HepG2 (cell line): ENCODE results near the gene EXOC6B. TPM values are rescaled to one million over a fixed set of nuclear protein-coding genes. Genes with fewer than 3 reads are reported as not detected.

ENCODE experiments used
- BCL6 ChIP-seq: IDR thresholded peaks from 2 replicates; pipeline ENCODE4 v1.6.1; 2016; ENCODE audit warnings: missing genetic modification reagents, missing compliant biosample characterization
- ERF ChIP-seq: IDR thresholded peaks from 2 replicates; pipeline ENCODE4 v1.6.1; 2018; ENCODE audit warnings: missing biosample characterization, missing genetic modification reagents
- HNF4A ChIP-seq: sonication (generic); formaldehyde crosslinking; IDR thresholded peaks from 2 replicates; pipeline ENCODE4 v1.4.0; 2020; ENCODE audit warnings: missing genetic modification reagents
- KDM6A ChIP-seq: IDR thresholded peaks from 2 replicates; pipeline ENCODE4 v1.6.1; 2016; ENCODE audit warnings: low read depth
- SRF ChIP-seq: IDR thresholded peaks from 2 replicates; pipeline ENCODE4 v1.6.1; 2011; ENCODE audit warnings: mild to moderate bottlenecking, low read depth, low read length, moderate library complexity
- ZMYM4 ChIP-seq: sonication (generic); formaldehyde crosslinking; IDR thresholded peaks from 2 replicates; pipeline ENCODE4 v1.8.1; 2023; ENCODE audit warnings: mild to moderate bottlenecking, missing genetic modification reagents
- ZNF253 ChIP-seq: sonication (generic); formaldehyde crosslinking; IDR thresholded peaks from 2 replicates; pipeline ENCODE4 v1.8.0; 2022; ENCODE audit warnings: mild to moderate bottlenecking, missing genetic modification reagents, borderline replicate concordance
- ZNF441 ChIP-seq: sonication (generic); formaldehyde crosslinking; IDR thresholded peaks from 2 replicates; pipeline ENCODE4 v1.7.0; 2021; ENCODE audit warnings: missing genetic modification reagents, borderline replicate concordance
- ZNF547 ChIP-seq: sonication (generic); formaldehyde crosslinking; IDR thresholded peaks from 2 replicates; pipeline ENCODE4 v1.5.1; 2020; ENCODE audit warnings: mild to moderate bottlenecking, missing genetic modification reagents
- ZNF577 ChIP-seq: sonication (generic); formaldehyde crosslinking; IDR thresholded peaks from 2 replicates; pipeline ENCODE4 v1.4.0; 2020; ENCODE audit warnings: mild to moderate bottlenecking, low read depth, missing genetic modification reagents, borderline replicate concordance
- ZNF75D ChIP-seq: sonication (generic); formaldehyde crosslinking; IDR thresholded peaks from 2 replicates; pipeline ENCODE4 v1.8.1; 2023; ENCODE audit warnings: missing genetic modification reagents, mild to moderate bottlenecking, borderline replicate concordance
- ZNF773 ChIP-seq: sonication (generic); formaldehyde crosslinking; IDR thresholded peaks from 2 replicates; pipeline ENCODE4 v1.4.0; 2020; ENCODE audit warnings: missing genetic modification reagents, borderline replicate concordance
- ZNF83 ChIP-seq: sonication (generic); formaldehyde crosslinking; IDR thresholded peaks from 2 replicates; pipeline ENCODE4 v1.4.0; 2020; ENCODE audit warnings: missing genetic modification reagents, mild to moderate bottlenecking, borderline replicate concordance
- ZZZ3 ChIP-seq: sonication (generic); formaldehyde crosslinking; IDR thresholded peaks from 2 replicates; pipeline ENCODE4 v1.4.0; 2020; ENCODE audit warnings: missing genetic modification reagents, mild to moderate bottlenecking, borderline replicate concordance
- polyA plus RNA-seq, 8 experiments: library from polyadenylated mRNA; depleted of rRNA in 3 of 8; stranded (reverse) in 7 of 8; unstranded in 1 of 8; fragments of >200 nt; fragmentation: Illumina TruSeq in 4 of 8; extraction: Trizol in 4 of 8; gene quantifications; 2 replicates each; pipeline versions ENCODE4 v1.2.1 to v1.2.3, GENCODE V29; 2011 to 2016; ENCODE audit warnings: low read depth in 4 of 8, missing spikeins in 1 of 8, mixed read lengths in 1 of 8; ENCODE audit not compliant: insufficient read depth in 1 of 8
- total RNA-seq, 5 experiments: library from RNA; depleted of rRNA; stranded (reverse); fragments of >200 nt; fragmentation: Illumina TruSeq; extraction: Trizol; gene quantifications; 2 replicates each; pipeline ENCODE4 v1.2.3, GENCODE V29; 2016; ENCODE audit warnings: low read depth in 1 of 5
- TF ChIP-seq, protein P1 (sequence below): sonication (generic); formaldehyde crosslinking; IDR thresholded peaks from 2 replicates; pipeline ENCODE4 v1.4.0; 2020; ENCODE audit warnings: mild to moderate bottlenecking, missing genetic modification reagents
- TF ChIP-seq, protein P2 (sequence below): sonication (generic); formaldehyde crosslinking; IDR thresholded peaks from 2 replicates; pipeline ENCODE4 v1.4.0; 2020; ENCODE audit warnings: missing genetic modification reagents
- TF ChIP-seq, protein P3 (sequence below): sonication (generic); formaldehyde crosslinking; IDR thresholded peaks from 2 replicates; pipeline ENCODE4 v1.5.0; 2020; ENCODE audit warnings: missing genetic modification reagents

Gene EXOC6B
- total and polyA plus RNA-seq, 2 of the 13 experiments (the other 11 are each of a cell fraction or from before 2014, with no cell fraction given): 9.1 to 15.9 TPM

DNA sequence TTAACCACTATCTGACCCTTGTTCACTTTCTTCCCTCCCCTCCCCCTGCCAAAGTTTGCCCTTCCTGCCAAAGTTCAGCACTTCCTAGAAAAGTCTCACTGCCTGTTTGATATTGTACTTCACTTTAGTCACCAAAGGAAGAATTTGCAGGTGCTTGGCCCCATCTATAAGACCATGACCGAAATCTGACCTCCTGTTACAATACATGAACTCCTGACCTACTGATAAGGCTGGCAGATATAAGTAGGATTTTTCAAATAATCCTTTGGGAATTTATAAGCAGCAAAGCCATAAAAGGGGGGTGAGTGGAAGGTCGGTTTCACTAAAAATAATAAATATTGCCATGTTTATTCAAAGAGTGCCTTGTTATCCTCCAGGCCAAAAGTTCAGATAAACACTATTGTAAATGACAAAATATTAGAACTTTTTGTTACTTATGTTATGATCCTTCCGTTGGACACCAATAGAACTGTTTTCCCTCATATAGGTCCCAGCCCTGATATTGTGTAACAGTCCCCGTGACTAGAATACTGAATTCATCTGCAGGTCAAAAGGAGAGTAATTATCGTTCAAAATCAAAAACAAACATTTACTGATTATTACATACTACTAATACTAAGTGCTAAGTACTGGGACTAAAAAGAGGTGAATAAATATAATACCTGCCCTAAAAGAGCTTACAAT lies 277.6 kb downstream of the EXOC6B start (continued):
- TF ChIP-seq ZNF547: no peak
- no peak for TF ChIP-seq ZNF75D (CRISPR knock-in tag)
- TF ChIP-seq, protein P1, sequence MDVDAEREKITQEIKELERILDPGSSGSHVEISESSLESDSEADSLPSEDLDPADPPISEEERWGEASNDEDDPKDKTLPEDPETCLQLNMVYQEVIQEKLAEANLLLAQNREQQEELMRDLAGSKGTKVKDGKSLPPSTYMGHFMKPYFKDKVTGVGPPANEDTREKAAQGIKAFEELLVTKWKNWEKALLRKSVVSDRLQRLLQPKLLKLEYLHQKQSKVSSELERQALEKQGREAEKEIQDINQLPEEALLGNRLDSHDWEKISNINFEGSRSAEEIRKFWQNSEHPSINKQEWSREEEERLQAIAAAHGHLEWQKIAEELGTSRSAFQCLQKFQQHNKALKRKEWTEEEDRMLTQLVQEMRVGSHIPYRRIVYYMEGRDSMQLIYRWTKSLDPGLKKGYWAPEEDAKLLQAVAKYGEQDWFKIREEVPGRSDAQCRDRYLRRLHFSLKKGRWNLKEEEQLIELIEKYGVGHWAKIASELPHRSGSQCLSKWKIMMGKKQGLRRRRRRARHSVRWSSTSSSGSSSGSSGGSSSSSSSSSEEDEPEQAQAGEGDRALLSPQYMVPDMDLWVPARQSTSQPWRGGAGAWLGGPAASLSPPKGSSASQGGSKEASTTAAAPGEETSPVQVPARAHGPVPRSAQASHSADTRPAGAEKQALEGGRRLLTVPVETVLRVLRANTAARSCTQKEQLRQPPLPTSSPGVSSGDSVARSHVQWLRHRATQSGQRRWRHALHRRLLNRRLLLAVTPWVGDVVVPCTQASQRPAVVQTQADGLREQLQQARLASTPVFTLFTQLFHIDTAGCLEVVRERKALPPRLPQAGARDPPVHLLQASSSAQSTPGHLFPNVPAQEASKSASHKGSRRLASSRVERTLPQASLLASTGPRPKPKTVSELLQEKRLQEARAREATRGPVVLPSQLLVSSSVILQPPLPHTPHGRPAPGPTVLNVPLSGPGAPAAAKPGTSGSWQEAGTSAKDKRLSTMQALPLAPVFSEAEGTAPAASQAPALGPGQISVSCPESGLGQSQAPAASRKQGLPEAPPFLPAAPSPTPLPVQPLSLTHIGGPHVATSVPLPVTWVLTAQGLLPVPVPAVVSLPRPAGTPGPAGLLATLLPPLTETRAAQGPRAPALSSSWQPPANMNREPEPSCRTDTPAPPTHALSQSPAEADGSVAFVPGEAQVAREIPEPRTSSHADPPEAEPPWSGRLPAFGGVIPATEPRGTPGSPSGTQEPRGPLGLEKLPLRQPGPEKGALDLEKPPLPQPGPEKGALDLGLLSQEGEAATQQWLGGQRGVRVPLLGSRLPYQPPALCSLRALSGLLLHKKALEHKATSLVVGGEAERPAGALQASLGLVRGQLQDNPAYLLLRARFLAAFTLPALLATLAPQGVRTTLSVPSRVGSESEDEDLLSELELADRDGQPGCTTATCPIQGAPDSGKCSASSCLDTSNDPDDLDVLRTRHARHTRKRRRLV (CRISPR knock-in tag): no peak
- TF ChIP-seq, protein P2, sequence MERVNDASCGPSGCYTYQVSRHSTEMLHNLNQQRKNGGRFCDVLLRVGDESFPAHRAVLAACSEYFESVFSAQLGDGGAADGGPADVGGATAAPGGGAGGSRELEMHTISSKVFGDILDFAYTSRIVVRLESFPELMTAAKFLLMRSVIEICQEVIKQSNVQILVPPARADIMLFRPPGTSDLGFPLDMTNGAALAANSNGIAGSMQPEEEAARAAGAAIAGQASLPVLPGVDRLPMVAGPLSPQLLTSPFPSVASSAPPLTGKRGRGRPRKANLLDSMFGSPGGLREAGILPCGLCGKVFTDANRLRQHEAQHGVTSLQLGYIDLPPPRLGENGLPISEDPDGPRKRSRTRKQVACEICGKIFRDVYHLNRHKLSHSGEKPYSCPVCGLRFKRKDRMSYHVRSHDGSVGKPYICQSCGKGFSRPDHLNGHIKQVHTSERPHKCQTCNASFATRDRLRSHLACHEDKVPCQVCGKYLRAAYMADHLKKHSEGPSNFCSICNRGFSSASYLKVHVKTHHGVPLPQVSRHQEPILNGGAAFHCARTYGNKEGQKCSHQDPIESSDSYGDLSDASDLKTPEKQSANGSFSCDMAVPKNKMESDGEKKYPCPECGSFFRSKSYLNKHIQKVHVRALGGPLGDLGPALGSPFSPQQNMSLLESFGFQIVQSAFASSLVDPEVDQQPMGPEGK (CRISPR knock-in tag): peak; percentile 25; the same call in 1 of the 2 replicates
- peak; percentile 41; the same call in 1 of the 2 replicates for TF ChIP-seq KDM6A (CRISPR knock-in tag)
- peak; percentile 94 for TF ChIP-seq BCL6
- TF ChIP-seq ZNF577 (CRISPR knock-in tag): no peak
- no peak for TF ChIP-seq ZZZ3 (CRISPR knock-in tag)
- TF ChIP-seq ZNF441 (CRISPR knock-in tag): no peak
- peak; percentile 89 for TF ChIP-seq HNF4A (CRISPR knock-in tag)
- 0 out of 2 replicates have a peak, but pooled peaks have one; percentile 19 for TF ChIP-seq SRF
- TF ChIP-seq, protein P3, sequence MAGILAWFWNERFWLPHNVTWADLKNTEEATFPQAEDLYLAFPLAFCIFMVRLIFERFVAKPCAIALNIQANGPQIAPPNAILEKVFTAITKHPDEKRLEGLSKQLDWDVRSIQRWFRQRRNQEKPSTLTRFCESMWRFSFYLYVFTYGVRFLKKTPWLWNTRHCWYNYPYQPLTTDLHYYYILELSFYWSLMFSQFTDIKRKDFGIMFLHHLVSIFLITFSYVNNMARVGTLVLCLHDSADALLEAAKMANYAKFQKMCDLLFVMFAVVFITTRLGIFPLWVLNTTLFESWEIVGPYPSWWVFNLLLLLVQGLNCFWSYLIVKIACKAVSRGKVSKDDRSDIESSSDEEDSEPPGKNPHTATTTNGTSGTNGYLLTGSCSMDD (CRISPR knock-in tag): no peak
- TF ChIP-seq ZNF83 (CRISPR knock-in tag): no peak
- TF ChIP-seq ZNF773 (CRISPR knock-in tag): no peak
- no peak for TF ChIP-seq ERF (CRISPR knock-in tag)
- peak; percentile 68 for TF ChIP-seq ZMYM4 (CRISPR knock-in tag)
- TF ChIP-seq ZNF253 (CRISPR knock-in tag): no peak
